Esophagus squamous epithelium (tissue), 5 donors: ENCODE measurements around the gene HINT2. TPM values are rescaled to one million over a fixed set of nuclear protein-coding genes. Genes with fewer than 3 reads are reported as not detected.

Source experiments
- DNase-seq: peaks from one replicate; lab custom pipeline; 2025; lab: John Stamatoyannopoulos, UW
- H3K27ac ChIP-seq, 4 donors: fragments of 200-600 bp; sonication (generic); one replicate each; pipeline ENCODE4 v1.5.1; 2016 to 2019; ENCODE audit warnings: mild to moderate bottlenecking in 1 of 4
- H3K27me3 ChIP-seq, 4 donors: fragments of 200-600 bp; sonication (generic); 1 replicate in 3 of 4; 2 replicates in 1 of 4; pipeline versions ENCODE4 v1.5.1 to v1.6.0; 2017 to 2021; ENCODE audit warnings: antibody characterized with exemption in 1 of 4
- H3K36me3 ChIP-seq, 3 donors: fragments of 200-600 bp; sonication (generic); one replicate each; pipeline ENCODE4 v1.5.1; 2016 to 2019
- H3K4me1 ChIP-seq, 3 donors: fragments of 200-600 bp; sonication (generic); one replicate each; pipeline ENCODE4 v1.5.1; 2017 to 2019
- H3K4me3 ChIP-seq, 4 donors: fragments of 200-600 bp; sonication (generic); 1 replicate in 3 of 4; 2 replicates in 1 of 4; pipeline ENCODE4 v1.5.1; 2016 to 2019; ENCODE audit warnings: mild to moderate bottlenecking in 2 of 4, moderate library complexity in 1 of 4
- H3K9me3 ChIP-seq, 3 donors: fragments of 200-600 bp; sonication (generic); one replicate each; pipeline ENCODE4 v1.5.1; 2016 to 2019
- CTCF ChIP-seq, 6 experiments: fragments of 450-650 bp in 4 of 6; fragments of 200-600 bp in 2 of 6; sonication (generic) in 2 of 6; IDR thresholded peaks; one replicate each; pipeline ENCODE4 v1.5.1; 2016 to 2019; ENCODE audit warnings: antibody characterized with exemption in 6 of 6, mild to moderate bottlenecking in 4 of 6, moderate library complexity in 4 of 6
- POLR2A ChIP-seq, 4 donors: fragments of 450-650 bp; IDR thresholded peaks; one replicate each; pipeline ENCODE4 v1.6.1; 2017; ENCODE audit warnings: antibody characterized with exemption in 4 of 4, mild to moderate bottlenecking in 4 of 4, moderate library complexity in 3 of 4
- WGBS, 2 donors: methylation state at CpG; one replicate each; pipeline ENCODE4 v1.1.5; 2018; 5-methylcytosine and 5-hydroxymethylcytosine counted together
- intact Hi-C: fragments of 100-400 bp; cut with DNase I; formaldehyde crosslinking; loops from one replicate; pipeline ENCODE4 v1.15.0; 2022
- small RNA-seq, 4 donors: library from RNA; depleted of rRNA; stranded (forward); fragments of <200 nt; gene quantifications; one replicate each; pipeline ENCODE3, GENCODE V24; 2016
- total RNA-seq, 4 donors: library from RNA; depleted of rRNA; stranded (reverse); fragments of >200 nt; gene quantifications; one replicate each; pipeline ENCODE4 v1.1.0, GENCODE V29; 2016
- donor health status: DM: yes; HTN: yes; CAD: no.

Gene HINT2
- total RNA-seq, 4 donors from 2014 or later: 13.2 to 34.9 (median 19.5) TPM

DNA sequence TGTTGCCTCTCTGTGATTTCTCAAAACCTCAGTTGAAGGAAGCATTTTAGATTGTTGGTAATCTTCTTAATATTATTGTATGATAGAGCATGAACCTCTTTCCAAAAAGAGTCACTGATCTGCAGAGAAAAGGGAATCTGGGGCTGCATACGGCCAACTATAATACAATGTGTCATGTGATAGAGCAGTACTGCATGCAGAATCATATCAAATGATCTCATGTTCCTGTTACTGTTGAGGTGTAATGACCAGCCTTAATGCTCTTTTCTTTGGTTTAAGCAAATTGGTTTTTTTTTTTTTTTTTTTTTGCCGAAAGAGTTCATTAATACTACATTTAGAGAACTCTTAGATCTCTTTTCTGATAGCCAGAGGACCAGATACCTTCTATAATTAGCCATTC lies 47.8 kb downstream of the HINT2 start:
- intact Hi-C loops: no loop called here
- TF ChIP-seq POLR2A (IDR thresholded peaks at IDR 0.05) (no peak), CTCF (IDR thresholded peaks at IDR 0.05) (no peak)
- Histone ChIP-seq H3K4me1 (peaks cover 0 to 31% (median 7%) of the 10 kb centered on the region in 3 donors), H3K27ac (no peak overlapping the region), H3K9me3 (no peaks in the 10 kb centered on the region), H3K27me3 (peaks cover 0 to 72% (median 0%) of the 10 kb centered on the region in 4 donors), H3K36me3 (no peaks in the 10 kb centered on the region), H3K4me3 (no peak overlapping the region)
- 81 to 88% methylated on average over 2 of the region's 2 CpGs for WGBS, 2 donors
- DNase-seq: no peak

DNA sequence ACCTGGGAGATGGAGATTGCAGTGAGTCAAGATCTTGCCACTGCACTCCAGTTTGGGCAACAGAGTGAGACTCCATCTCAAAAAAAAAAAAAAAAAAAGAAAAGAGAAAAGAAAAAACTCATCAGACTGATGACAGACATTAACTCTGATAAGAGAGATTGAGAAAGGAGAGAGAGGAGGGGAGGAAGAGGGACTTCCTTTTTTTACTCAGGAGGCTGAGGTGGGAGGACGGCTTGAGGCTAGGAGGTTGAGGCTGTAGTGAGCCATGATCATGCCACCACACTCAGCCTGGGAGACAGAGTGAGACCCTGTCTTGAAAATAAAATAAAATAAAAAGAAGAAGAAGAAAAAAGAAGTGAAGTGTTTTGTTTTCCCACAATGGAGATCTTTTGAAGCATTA lies 51.0 kb downstream of the HINT2 start:
- Histone ChIP-seq H3K36me3 (no peaks in the 10 kb centered on the region), H3K4me1 (peaks cover 0 to 18% (median 0%) of the 10 kb centered on the region in 3 donors), H3K9me3 (no peaks in the 10 kb centered on the region), H3K27ac (no peak overlapping the region), H3K4me3 (no peak overlapping the region), H3K27me3 (peaks cover 0 to 78% (median 0%) of the 10 kb centered on the region in 4 donors)
- WGBS, 2 donors: 93% methylated on average over 1 of the region's 1 CpG
- intact Hi-C loops: no loop called here
- TF ChIP-seq POLR2A (IDR thresholded peaks at IDR 0.05): no peak
- TF ChIP-seq CTCF (IDR thresholded peaks at IDR 0.05): no peak
- DNase-seq: no peak

DNA sequence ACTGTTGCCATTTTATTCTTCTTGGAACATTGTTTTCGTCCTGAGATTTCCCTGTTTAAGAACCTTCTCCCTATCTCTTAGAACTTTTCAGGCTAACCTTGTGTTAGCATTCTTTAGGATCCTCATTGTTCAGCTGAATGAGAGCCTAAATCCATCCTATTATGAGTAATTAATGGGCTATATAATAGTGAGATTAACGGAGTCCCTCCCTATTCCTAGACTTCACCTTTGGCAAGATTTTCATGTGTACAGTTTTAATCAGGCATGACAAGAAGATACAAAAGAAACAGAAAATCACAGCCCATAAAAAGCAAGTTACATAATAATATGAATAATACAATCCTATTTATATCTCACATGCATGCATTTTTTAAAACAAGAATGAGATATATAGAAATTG lies 51.7 kb downstream of the HINT2 start:
- 46 to 47% methylated on average over 2 of the region's 2 CpGs for WGBS, 2 donors
- H3K4me3 ChIP-seq: no peak overlapping the region
- TF ChIP-seq CTCF (IDR thresholded peaks at IDR 0.05) (no peak), POLR2A (IDR thresholded peaks at IDR 0.05) (no peak)
- H3K27ac ChIP-seq: no peak overlapping the region
- no peaks in the 10 kb centered on the region for H3K9me3 ChIP-seq
- intact Hi-C loops: no loop called here
- H3K36me3 ChIP-seq: no peaks in the 10 kb centered on the region
- H3K27me3 ChIP-seq: peaks cover 0 to 78% (median 0%) of the 10 kb centered on the region in 4 donors
- peaks cover 0 to 25% (median 2%) of the 10 kb centered on the region in 3 donors for H3K4me1 ChIP-seq
- no peak for DNase-seq

Small RNA genes lying within 50 kb of the gene (small RNA-seq; reads per million reads assigned to genes)
- 0 to 0.45 (median 0) reads per million in 4 donors for gene HINT2

Other genes with a start within 250 kb of the HINT2 start
- 10 to 100 TPM; 10.1 to 22.1 (median 14.4) TPM for gene TESK1, start 209.8 kb downstream of the HINT2 start, total RNA-seq
- 1 to 10 TPM in 1 of 4 donors, under 1 TPM in 1, not detected in 2; 0.27 to 1.9 TPM for gene CD72, start 196.6 kb downstream of the HINT2 start, total RNA-seq
- gene SIT1, start 164.1 kb downstream of the HINT2 start, total RNA-seq: 1 to 10 TPM in 3 of 4 donors, under 1 TPM in 1; 0.42 to 4.2 (median 1.5) TPM
- 1,000 to 10,000 TPM in 3 of 4 donors, 100 to 1,000 TPM in 1; 759 to 4,621 (median 3,503) TPM for gene RMRP, start 157.0 kb downstream of the HINT2 start, total RNA-seq
- 10 to 100 TPM in 3 of 4 donors, 1 to 10 TPM in 1; 6.6 to 19.6 (median 14.2) TPM for gene CCDC107, start 156.8 kb downstream of the HINT2 start, total RNA-seq
- gene ARHGEF39, start 149.8 kb downstream of the HINT2 start, total RNA-seq: 10 to 100 TPM in 1 of 4 donors, 1 to 10 TPM in 3; 1.3 to 17.5 (median 5.1) TPM
- gene CA9, start 141.1 kb downstream of the HINT2 start, total RNA-seq: 1 to 10 TPM in 1 of 4 donors, not detected in 3; 2.2 TPM
- 1,000 to 10,000 TPM in 1 of 4 donors, 100 to 1,000 TPM in 2, 10 to 100 TPM in 1; 80.8 to 1,148 (median 217) TPM for gene TPM2, start 125.1 kb downstream of the HINT2 start, total RNA-seq
- 100 to 1,000 TPM in 2 of 4 donors, 10 to 100 TPM in 2; 94.7 to 233 (median 112) TPM for gene TLN1, start 82.8 kb downstream of the HINT2 start, total RNA-seq
- gene CREB3, start 82.4 kb downstream of the HINT2 start, total RNA-seq: 10 to 100 TPM; 10.5 to 24.2 (median 19.2) TPM
- gene GBA2, start 65.8 kb downstream of the HINT2 start, total RNA-seq: 10 to 100 TPM; 14.1 to 61.8 (median 42.0) TPM
- 10 to 100 TPM in 3 of 4 donors, 1 to 10 TPM in 1; 8.0 to 17.5 (median 11.6) TPM for gene RGP1, start 65.8 kb downstream of the HINT2 start, total RNA-seq
- not detected for gene MSMP, start 60.8 kb downstream of the HINT2 start, total RNA-seq
- gene NPR2, start 23.5 kb downstream of the HINT2 start, total RNA-seq: 10 to 100 TPM in 1 of 4 donors, 1 to 10 TPM in 1, under 1 TPM in 2; 0.08 to 12.2 (median 1.8) TPM
- not detected for gene SPAG8, start 2.8 kb downstream of the HINT2 start, total RNA-seq
- not detected for gene FAM221B, start 13.7 kb upstream of the HINT2 start, total RNA-seq
- 1 to 10 TPM in 2 of 4 donors, under 1 TPM in 2; 0.35 to 4.8 (median 1.4) TPM for gene TMEM8B, start 14.2 kb upstream of the HINT2 start, total RNA-seq
- gene OR13J1, start 55.4 kb upstream of the HINT2 start, total RNA-seq: not detected
- gene HRCT1, start 91.2 kb upstream of the HINT2 start, total RNA-seq: 1 to 10 TPM in 1 of 4 donors, under 1 TPM in 1, not detected in 2; 0.70 to 4.6 TPM
- 1 to 10 TPM in 1 of 4 donors, under 1 TPM in 1, not detected in 2; 0.22 to 1.1 TPM for gene SPAAR, start 94.4 kb upstream of the HINT2 start, total RNA-seq
- gene OR2S2, start 143.1 kb upstream of the HINT2 start, total RNA-seq: not detected
- gene RECK, start 221.9 kb upstream of the HINT2 start, total RNA-seq: 10 to 100 TPM in 1 of 4 donors, 1 to 10 TPM in 1, under 1 TPM in 2; 0.23 to 16.2 (median 1.9) TPM